ENCODE data around the gene HTR6. TPM values are rescaled to one million over a fixed set of nuclear protein-coding genes. Genes with fewer than 3 reads are reported as not detected.
A peak's percentile ranks its signal among the peaks of the same experiment; 100 is the strongest.

The HTR6 gene
- polyA plus RNA-seq, 1 donor from 2014 or later = not detected

GRCh38 chr1:19662313-19662712, 2.4 kb upstream of the HTR6 start:
- TF ChIP-seq SMC3 (conservative IDR thresholded peaks at IDR 0.05; ENCODE audit: poor library complexity) (no peak), RAD21 (conservative IDR thresholded peaks at IDR 0.05) (no peak), EP300 (conservative IDR thresholded peaks at IDR 0.05; ENCODE audit: poor library complexity, severe bottlenecking) (no peak), EZH2 (IDR thresholded peaks at IDR 0.05; ENCODE audit: borderline replicate concordance, insufficient read depth, low read length, poor library complexity, severe bottlenecking) (no peak)
- no peaks in the 10 kb centered on the region for H3F3A ChIP-seq (ENCODE audit: insufficient read depth, low read length, poor library complexity, severe bottlenecking)
- H3K9ac ChIP-seq (ENCODE audit: low read length) = no peak overlapping the region
- no peaks in the 10 kb centered on the region for H3K9me2 ChIP-seq (ENCODE audit: insufficient read depth, low read length)
- no peak overlapping the region for H3K4me2 ChIP-seq (ENCODE audit: low read length)
- peaks cover 43% of the 10 kb centered on the region for H3K27me3 ChIP-seq (ENCODE audit: insufficient read depth, low read depth, low read length)
- peaks cover 3% of the 10 kb centered on the region for H4K20me1 ChIP-seq (ENCODE audit: insufficient read depth)
- no peak overlapping the region for H2AFZ ChIP-seq (ENCODE audit: low read depth, low read length)
- no peaks in the 10 kb centered on the region for H3K79me2 ChIP-seq (replicated peaks; ENCODE audit: insufficient read depth, low read length)
- H3K4me3 ChIP-seq (ENCODE audit: low read length) = no peak overlapping the region
- H3K9me3 ChIP-seq (ENCODE audit: low read length) = no peaks in the 10 kb centered on the region
- no peaks in the 10 kb centered on the region for H3K36me3 ChIP-seq (ENCODE audit: insufficient read depth, low read length)
- H3K27ac ChIP-seq (ENCODE audit: low read length) = no peak overlapping the region

GRCh38 chr1:19665186-19665495, 466 bp downstream of the HTR6 start:
- Histone ChIP-seq H3K9me3 (ENCODE audit: low read length) (no peaks in the 10 kb centered on the region), H3K4me3 (ENCODE audit: low read length) (peak overlapping the region; percentile 58), H3K79me2 (replicated peaks; ENCODE audit: insufficient read depth, low read length) (no peaks in the 10 kb centered on the region), H3K9me2 (ENCODE audit: insufficient read depth, low read length) (no peaks in the 10 kb centered on the region), H3K27ac (ENCODE audit: low read length) (no peak overlapping the region), H2AFZ (ENCODE audit: low read depth, low read length) (no peak overlapping the region), H3K36me3 (ENCODE audit: insufficient read depth, low read length) (no peaks in the 10 kb centered on the region), H3K9ac (ENCODE audit: low read length) (peak overlapping the region; percentile 57), H3F3A (ENCODE audit: insufficient read depth, low read length, poor library complexity, severe bottlenecking) (no peaks in the 10 kb centered on the region), H4K20me1 (ENCODE audit: insufficient read depth) (peaks cover 3% of the 10 kb centered on the region), H3K4me2 (ENCODE audit: low read length) (no peak overlapping the region), H3K27me3 (ENCODE audit: insufficient read depth, low read depth, low read length) (peaks cover 54% of the 10 kb centered on the region)
- no peak for TF ChIP-seq EZH2 (IDR thresholded peaks at IDR 0.05; ENCODE audit: borderline replicate concordance, insufficient read depth, low read length, poor library complexity, severe bottlenecking)
- no peak for TF ChIP-seq TAF1 (IDR thresholded peaks at IDR 0.05; ENCODE audit: low read depth)
- TF ChIP-seq EP300 (conservative IDR thresholded peaks at IDR 0.05; ENCODE audit: poor library complexity, severe bottlenecking) = no peak
- TF ChIP-seq RAD21 (conservative IDR thresholded peaks at IDR 0.05) = no peak
- no peak for TF ChIP-seq MXI1 (conservative IDR thresholded peaks at IDR 0.05; ENCODE audit: poor library complexity, severe bottlenecking)
- no peak for TF ChIP-seq SMC3 (conservative IDR thresholded peaks at IDR 0.05; ENCODE audit: poor library complexity)
- TF ChIP-seq POLR2AphosphoS5 (IDR thresholded peaks at IDR 0.05) = no peak
- no peak for TF ChIP-seq CTCF (IDR thresholded peaks at IDR 0.05; ENCODE audit: poor library complexity, severe bottlenecking)
- TF ChIP-seq, protein P1, sequence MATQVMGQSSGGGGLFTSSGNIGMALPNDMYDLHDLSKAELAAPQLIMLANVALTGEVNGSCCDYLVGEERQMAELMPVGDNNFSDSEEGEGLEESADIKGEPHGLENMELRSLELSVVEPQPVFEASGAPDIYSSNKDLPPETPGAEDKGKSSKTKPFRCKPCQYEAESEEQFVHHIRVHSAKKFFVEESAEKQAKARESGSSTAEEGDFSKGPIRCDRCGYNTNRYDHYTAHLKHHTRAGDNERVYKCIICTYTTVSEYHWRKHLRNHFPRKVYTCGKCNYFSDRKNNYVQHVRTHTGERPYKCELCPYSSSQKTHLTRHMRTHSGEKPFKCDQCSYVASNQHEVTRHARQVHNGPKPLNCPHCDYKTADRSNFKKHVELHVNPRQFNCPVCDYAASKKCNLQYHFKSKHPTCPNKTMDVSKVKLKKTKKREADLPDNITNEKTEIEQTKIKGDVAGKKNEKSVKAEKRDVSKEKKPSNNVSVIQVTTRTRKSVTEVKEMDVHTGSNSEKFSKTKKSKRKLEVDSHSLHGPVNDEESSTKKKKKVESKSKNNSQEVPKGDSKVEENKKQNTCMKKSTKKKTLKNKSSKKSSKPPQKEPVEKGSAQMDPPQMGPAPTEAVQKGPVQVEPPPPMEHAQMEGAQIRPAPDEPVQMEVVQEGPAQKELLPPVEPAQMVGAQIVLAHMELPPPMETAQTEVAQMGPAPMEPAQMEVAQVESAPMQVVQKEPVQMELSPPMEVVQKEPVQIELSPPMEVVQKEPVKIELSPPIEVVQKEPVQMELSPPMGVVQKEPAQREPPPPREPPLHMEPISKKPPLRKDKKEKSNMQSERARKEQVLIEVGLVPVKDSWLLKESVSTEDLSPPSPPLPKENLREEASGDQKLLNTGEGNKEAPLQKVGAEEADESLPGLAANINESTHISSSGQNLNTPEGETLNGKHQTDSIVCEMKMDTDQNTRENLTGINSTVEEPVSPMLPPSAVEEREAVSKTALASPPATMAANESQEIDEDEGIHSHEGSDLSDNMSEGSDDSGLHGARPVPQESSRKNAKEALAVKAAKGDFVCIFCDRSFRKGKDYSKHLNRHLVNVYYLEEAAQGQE (IDR thresholded peaks at IDR 0.05; ENCODE audit: borderline replicate concordance) = no peak

Data from neural cell (in vitro differentiated cells).